PFSK-1 (cell line): ENCODE results near the gene UTP3.

ENCODE experiments used
- SIN3A ChIP-seq: IDR thresholded peaks from 2 replicates; pipeline ENCODE4 v1.6.1; 2012; ENCODE audit warnings: mild to moderate bottlenecking, low read length, moderate library complexity, borderline replicate concordance; ENCODE audit not compliant: insufficient read depth
- TAF1 ChIP-seq: IDR thresholded peaks from 2 replicates; pipeline ENCODE4 v1.6.1; 2012; ENCODE audit warnings: low read length, control low read depth, borderline replicate concordance; ENCODE audit not compliant: insufficient read depth
- TF ChIP-seq, protein P1 (sequence below), 2 experiments: IDR thresholded peaks; 2 replicates each; pipeline versions ENCODE4 v1.6.1 to v1.8.0; 2011 to 2012; ENCODE audit warnings: low read depth in 2 of 2, low read length in 2 of 2, control low read depth in 1 of 2, inconsistent platforms in 1 of 2, mild to moderate bottlenecking in 1 of 2, moderate library complexity in 1 of 2; ENCODE audit not compliant: insufficient read depth in 1 of 2

DNA sequence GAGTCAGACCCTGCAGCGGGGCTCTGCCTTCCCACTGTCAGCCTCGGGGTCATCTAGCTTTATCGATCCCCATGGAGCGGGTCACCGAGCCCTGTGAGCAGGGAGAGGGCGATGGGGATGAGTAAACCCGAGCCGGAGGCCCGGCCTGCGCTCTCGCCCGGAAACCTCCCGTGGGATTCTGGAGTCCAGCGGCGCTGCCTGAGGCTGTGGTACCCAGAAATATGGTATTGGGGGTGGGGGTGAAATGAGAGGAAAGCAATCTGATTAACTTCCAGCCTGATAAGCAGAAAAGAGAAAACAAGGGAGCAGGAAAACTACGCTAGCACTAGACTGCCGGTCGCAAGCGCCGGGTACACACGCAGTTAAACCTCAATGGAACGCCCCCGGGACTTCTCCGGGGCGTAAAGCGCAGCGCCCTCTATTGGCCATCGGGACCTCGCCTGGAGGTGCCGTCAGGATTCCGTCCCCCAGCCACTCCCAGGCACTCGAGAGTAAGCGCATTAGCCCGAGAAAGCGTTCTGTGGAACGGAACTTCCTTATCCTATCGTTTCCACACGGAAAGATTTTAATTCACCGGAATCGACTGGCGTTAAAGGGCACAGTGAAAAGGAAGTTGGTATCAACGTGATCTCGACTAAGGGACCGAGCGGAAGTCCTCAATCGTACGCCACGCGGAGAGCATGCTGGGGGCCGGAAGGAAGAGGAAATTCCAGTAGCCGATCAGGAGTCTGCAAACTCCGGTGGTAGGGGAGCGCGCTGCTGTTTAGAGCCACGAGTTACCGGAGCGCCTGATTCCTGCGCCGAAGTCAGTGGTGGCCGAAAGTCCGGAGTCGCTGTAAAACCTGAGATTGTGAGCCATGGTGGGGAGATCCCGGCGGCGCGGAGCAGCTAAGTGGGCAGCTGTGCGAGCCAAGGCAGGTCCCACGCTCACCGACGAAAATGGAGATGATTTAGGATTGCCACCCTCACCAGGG lies at the start of gene UTP3:
- TF ChIP-seq TAF1 (peak; percentile 77; the same call in 1 of the 2 replicates), SIN3A (peak; percentile 92; the same call in 1 of the 2 replicates)
- TF ChIP-seq, protein P1, sequence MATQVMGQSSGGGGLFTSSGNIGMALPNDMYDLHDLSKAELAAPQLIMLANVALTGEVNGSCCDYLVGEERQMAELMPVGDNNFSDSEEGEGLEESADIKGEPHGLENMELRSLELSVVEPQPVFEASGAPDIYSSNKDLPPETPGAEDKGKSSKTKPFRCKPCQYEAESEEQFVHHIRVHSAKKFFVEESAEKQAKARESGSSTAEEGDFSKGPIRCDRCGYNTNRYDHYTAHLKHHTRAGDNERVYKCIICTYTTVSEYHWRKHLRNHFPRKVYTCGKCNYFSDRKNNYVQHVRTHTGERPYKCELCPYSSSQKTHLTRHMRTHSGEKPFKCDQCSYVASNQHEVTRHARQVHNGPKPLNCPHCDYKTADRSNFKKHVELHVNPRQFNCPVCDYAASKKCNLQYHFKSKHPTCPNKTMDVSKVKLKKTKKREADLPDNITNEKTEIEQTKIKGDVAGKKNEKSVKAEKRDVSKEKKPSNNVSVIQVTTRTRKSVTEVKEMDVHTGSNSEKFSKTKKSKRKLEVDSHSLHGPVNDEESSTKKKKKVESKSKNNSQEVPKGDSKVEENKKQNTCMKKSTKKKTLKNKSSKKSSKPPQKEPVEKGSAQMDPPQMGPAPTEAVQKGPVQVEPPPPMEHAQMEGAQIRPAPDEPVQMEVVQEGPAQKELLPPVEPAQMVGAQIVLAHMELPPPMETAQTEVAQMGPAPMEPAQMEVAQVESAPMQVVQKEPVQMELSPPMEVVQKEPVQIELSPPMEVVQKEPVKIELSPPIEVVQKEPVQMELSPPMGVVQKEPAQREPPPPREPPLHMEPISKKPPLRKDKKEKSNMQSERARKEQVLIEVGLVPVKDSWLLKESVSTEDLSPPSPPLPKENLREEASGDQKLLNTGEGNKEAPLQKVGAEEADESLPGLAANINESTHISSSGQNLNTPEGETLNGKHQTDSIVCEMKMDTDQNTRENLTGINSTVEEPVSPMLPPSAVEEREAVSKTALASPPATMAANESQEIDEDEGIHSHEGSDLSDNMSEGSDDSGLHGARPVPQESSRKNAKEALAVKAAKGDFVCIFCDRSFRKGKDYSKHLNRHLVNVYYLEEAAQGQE (IDR thresholded peaks at IDR 0.05; ENCODE audit: insufficient read depth in 1 of 2, low read depth in 2 of 2, low read length in 2 of 2), result 0 out of 4 replicates have a peak, but pooled peaks of 1 of the 2 experiments have one; percentile 15
